ENCODE measurements around the gene MYOM3.

Gene MYOM3

GRCh38 chr1:24100945-24101737 is 10.8 kb downstream of the MYOM3 start:
- FAIRE-seq, result no peak
- no peak for DNase-seq (ENCODE audit: insufficient read length, low spot score)
- no peak for TF ChIP-seq SPI1 (IDR thresholded peaks at IDR 0.05; ENCODE audit: low read depth, low read length)
- no peak for TF ChIP-seq PAX5 (IDR thresholded peaks at IDR 0.05; ENCODE audit: insufficient read depth, low read length, severe bottlenecking)
- TF ChIP-seq POU2F2 (IDR thresholded peaks at IDR 0.05; ENCODE audit: low read depth, low read length), result no peak
- no peak for TF ChIP-seq POLR2AphosphoS5 (IDR thresholded peaks at IDR 0.05; ENCODE audit: low read depth, low read length)
- TF ChIP-seq TAF1 (IDR thresholded peaks at IDR 0.05; ENCODE audit: low read depth, low read length), result no peak
- TF ChIP-seq POLR2A (IDR thresholded peaks at IDR 0.05; ENCODE audit: low read depth, low read length), result no peak

GRCh38 chr1:24098943-24099638 is 12.8 kb downstream of the MYOM3 start:
- TF ChIP-seq TAF1 (IDR thresholded peaks at IDR 0.05; ENCODE audit: low read depth, low read length) (no peak), SPI1 (IDR thresholded peaks at IDR 0.05; ENCODE audit: low read depth, low read length) (no peak), PAX5 (IDR thresholded peaks at IDR 0.05; ENCODE audit: insufficient read depth, low read length, severe bottlenecking) (no peak), POLR2A (IDR thresholded peaks at IDR 0.05; ENCODE audit: low read depth, low read length) (no peak), POU2F2 (IDR thresholded peaks at IDR 0.05; ENCODE audit: low read depth, low read length) (no peak)
- DNase-seq (ENCODE audit: insufficient read length, low spot score) (no peak), FAIRE-seq (no peak)

- FAIRE-seq (no peak), DNase-seq (ENCODE audit: insufficient read length, low spot score) (no peak)
- TF ChIP-seq SPI1 (IDR thresholded peaks at IDR 0.05; ENCODE audit: low read depth, low read length) (no peak), POLR2A (IDR thresholded peaks at IDR 0.05; ENCODE audit: low read depth, low read length) (no peak), POU2F2 (IDR thresholded peaks at IDR 0.05; ENCODE audit: low read depth, low read length) (no peak), TAF1 (IDR thresholded peaks at IDR 0.05; ENCODE audit: low read depth, low read length) (no peak), POLR2AphosphoS5 (IDR thresholded peaks at IDR 0.05; ENCODE audit: low read depth, low read length) (no peak), PAX5 (IDR thresholded peaks at IDR 0.05; ENCODE audit: insufficient read depth, low read length, severe bottlenecking) (no peak)
Observed at GRCh38 chr1:24098102-24098501, 13.8 kb downstream of the MYOM3 start.

- TF ChIP-seq PAX5 (IDR thresholded peaks at IDR 0.05; ENCODE audit: insufficient read depth, low read length, severe bottlenecking) (no peak), TAF1 (IDR thresholded peaks at IDR 0.05; ENCODE audit: low read depth, low read length) (no peak), POU2F2 (IDR thresholded peaks at IDR 0.05; ENCODE audit: low read depth, low read length) (no peak), POLR2AphosphoS5 (IDR thresholded peaks at IDR 0.05; ENCODE audit: low read depth, low read length) (no peak), SPI1 (IDR thresholded peaks at IDR 0.05; ENCODE audit: low read depth, low read length) (no peak), POLR2A (IDR thresholded peaks at IDR 0.05; ENCODE audit: low read depth, low read length) (no peak)
- DNase-seq (ENCODE audit: insufficient read length, low spot score) (no peak), FAIRE-seq (no peak)
Observed at GRCh38 chr1:24097663-24098062, 14.3 kb downstream of the MYOM3 start.

DNA sequence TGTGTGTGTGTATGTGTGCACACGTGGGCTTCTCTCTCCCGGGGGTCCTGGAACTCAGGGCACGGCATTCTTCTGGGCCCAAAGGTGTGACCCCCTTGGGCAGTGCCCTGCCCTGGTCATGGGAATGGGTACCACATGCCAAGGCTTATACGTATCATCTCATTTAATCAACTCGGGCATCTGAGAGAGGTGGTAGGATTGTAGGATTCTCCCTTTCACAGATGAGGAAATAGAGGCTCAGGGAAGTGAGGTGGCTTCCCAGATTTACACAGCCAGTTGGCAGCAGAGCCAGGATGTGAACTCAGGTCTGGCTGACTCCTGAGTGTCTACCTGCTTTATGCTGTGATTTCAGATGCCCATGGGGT is 15.2 kb downstream of the MYOM3 start:
- TF ChIP-seq POLR2A (IDR thresholded peaks at IDR 0.05; ENCODE audit: low read depth, low read length), result no peak
- no peak for TF ChIP-seq POU2F2 (IDR thresholded peaks at IDR 0.05; ENCODE audit: low read depth, low read length)
- TF ChIP-seq POLR2AphosphoS5 (IDR thresholded peaks at IDR 0.05; ENCODE audit: low read depth, low read length), result no peak
- TF ChIP-seq PAX5 (IDR thresholded peaks at IDR 0.05; ENCODE audit: insufficient read depth, low read length, severe bottlenecking), result no peak
- no peak for TF ChIP-seq SPI1 (IDR thresholded peaks at IDR 0.05; ENCODE audit: low read depth, low read length)
- no peak for TF ChIP-seq TAF1 (IDR thresholded peaks at IDR 0.05; ENCODE audit: low read depth, low read length)
- FAIRE-seq, result no peak
- DNase-seq (ENCODE audit: insufficient read length, low spot score), result no peak

GRCh38 chr1:24096009-24096738 is 15.8 kb downstream of the MYOM3 start:
- TF ChIP-seq SPI1 (IDR thresholded peaks at IDR 0.05; ENCODE audit: low read depth, low read length) (no peak), POLR2AphosphoS5 (IDR thresholded peaks at IDR 0.05; ENCODE audit: low read depth, low read length) (no peak), PAX5 (IDR thresholded peaks at IDR 0.05; ENCODE audit: insufficient read depth, low read length, severe bottlenecking) (no peak), POLR2A (IDR thresholded peaks at IDR 0.05; ENCODE audit: low read depth, low read length) (no peak), POU2F2 (IDR thresholded peaks at IDR 0.05; ENCODE audit: low read depth, low read length) (no peak), TAF1 (IDR thresholded peaks at IDR 0.05; ENCODE audit: low read depth, low read length) (no peak)
- DNase-seq (ENCODE audit: insufficient read length, low spot score) (no peak), FAIRE-seq (no peak)

- no peak for TF ChIP-seq PAX5 (IDR thresholded peaks at IDR 0.05; ENCODE audit: insufficient read depth, low read length, severe bottlenecking)
- no peak for TF ChIP-seq SPI1 (IDR thresholded peaks at IDR 0.05; ENCODE audit: low read depth, low read length)
- TF ChIP-seq POLR2AphosphoS5 (IDR thresholded peaks at IDR 0.05; ENCODE audit: low read depth, low read length), result no peak
- DNase-seq (ENCODE audit: insufficient read length, low spot score), result no peak
- FAIRE-seq, result no peak
Observed at GRCh38 chr1:24095140-24095859, 16.6 kb downstream of the MYOM3 start.

DNA sequence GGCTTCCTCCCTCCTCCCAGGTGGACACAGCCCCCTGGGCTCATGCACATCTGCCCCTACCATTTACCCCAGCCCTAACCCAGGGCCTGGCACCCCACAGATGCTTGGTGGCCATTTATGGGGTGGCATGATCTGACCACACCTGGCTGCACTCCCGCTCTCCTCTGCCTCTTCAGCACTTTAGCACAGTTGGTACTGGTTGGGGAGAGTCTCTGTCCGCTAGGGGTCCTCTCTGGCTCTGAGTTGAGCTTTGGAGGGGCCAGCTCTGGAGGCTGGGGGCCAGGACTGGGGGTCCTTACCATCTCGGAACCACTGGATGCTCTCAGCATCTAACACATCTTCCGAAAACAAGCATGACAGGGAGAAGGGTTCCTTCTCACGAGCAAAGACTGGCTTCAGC is 17.4 kb downstream of the MYOM3 start:
- no peak for FAIRE-seq
- no peak for TF ChIP-seq POLR2AphosphoS5 (IDR thresholded peaks at IDR 0.05; ENCODE audit: low read depth, low read length)
- no peak for TF ChIP-seq SPI1 (IDR thresholded peaks at IDR 0.05; ENCODE audit: low read depth, low read length)
- TF ChIP-seq POU2F2 (IDR thresholded peaks at IDR 0.05; ENCODE audit: low read depth, low read length), result no peak
- no peak for TF ChIP-seq TAF1 (IDR thresholded peaks at IDR 0.05; ENCODE audit: low read depth, low read length)
- no peak for TF ChIP-seq POLR2A (IDR thresholded peaks at IDR 0.05; ENCODE audit: low read depth, low read length)
- no peak for TF ChIP-seq PAX5 (IDR thresholded peaks at IDR 0.05; ENCODE audit: insufficient read depth, low read length, severe bottlenecking)
- DNase-seq (ENCODE audit: insufficient read length, low spot score), result no peak

Measured in GM12891 (cell line).